ENCODE measurements around the gene SGCB.

GRCh38 chr4:52069571-52069970, 31.5 kb upstream of the SGCB start:
- TF ChIP-seq CTCF (IDR thresholded peaks at IDR 0.05), result no peak
- no peak for TF ChIP-seq POLR2A (IDR thresholded peaks at IDR 0.05)

All from testis (tissue), 2 donors.